ENCODE measurements around the gene SPRR5.

SPRR5 gene

DNA sequence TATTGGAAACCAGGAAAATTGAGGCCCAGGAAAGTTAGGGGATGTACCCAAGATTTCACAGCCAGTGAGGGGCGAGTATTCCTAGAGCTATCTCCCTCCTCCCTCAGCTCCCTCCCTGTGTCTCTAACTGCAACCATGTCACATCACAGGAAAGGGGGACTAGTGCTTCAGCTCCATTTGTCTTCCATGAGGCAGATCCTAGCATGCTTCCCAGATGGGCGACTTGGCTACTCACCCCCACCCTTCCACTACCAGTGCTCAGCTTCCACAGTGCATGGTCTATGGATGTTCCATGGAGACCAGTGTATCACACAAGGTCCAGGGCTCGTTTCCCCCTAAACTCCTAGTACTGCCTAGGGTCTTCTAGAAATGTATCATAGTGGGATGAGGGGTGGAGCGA is 18.8 kb downstream of the SPRR5 start:
- H3K4me3 ChIP-seq (ENCODE audit: low read depth, low read length), result no peak overlapping the region
- no peak for DNase-seq (ENCODE audit: low read depth)
- TF ChIP-seq, protein P1, sequence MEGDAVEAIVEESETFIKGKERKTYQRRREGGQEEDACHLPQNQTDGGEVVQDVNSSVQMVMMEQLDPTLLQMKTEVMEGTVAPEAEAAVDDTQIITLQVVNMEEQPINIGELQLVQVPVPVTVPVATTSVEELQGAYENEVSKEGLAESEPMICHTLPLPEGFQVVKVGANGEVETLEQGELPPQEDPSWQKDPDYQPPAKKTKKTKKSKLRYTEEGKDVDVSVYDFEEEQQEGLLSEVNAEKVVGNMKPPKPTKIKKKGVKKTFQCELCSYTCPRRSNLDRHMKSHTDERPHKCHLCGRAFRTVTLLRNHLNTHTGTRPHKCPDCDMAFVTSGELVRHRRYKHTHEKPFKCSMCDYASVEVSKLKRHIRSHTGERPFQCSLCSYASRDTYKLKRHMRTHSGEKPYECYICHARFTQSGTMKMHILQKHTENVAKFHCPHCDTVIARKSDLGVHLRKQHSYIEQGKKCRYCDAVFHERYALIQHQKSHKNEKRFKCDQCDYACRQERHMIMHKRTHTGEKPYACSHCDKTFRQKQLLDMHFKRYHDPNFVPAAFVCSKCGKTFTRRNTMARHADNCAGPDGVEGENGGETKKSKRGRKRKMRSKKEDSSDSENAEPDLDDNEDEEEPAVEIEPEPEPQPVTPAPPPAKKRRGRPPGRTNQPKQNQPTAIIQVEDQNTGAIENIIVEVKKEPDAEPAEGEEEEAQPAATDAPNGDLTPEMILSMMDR (conservative IDR thresholded peaks at IDR 0.05; ENCODE audit: low read depth, low read length), result no peak

DNA sequence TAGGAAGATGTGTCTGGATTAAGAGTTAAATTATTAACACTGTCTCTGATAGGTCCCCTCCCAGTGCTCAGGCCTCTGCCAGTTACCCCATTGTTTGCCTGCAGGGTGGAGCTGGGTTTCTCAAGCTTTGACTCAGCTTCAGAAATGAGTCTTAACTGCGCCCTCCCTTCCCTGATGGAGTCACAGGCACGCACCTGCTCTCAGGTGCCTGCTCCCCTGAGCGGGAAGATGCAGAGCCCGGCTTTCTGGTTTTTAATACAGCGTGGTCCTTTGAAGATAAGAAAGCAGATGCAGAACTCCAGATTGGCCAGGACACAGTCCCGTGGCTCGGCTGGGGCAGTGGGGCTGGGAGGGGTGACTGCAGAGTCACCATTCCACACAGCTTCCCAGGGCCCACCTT is 20.2 kb downstream of the SPRR5 start:
- TF ChIP-seq, protein P1 (conservative IDR thresholded peaks at IDR 0.05; ENCODE audit: low read depth, low read length), result no peak
- DNase-seq (ENCODE audit: low read depth), result no peak
- H3K4me3 ChIP-seq (ENCODE audit: low read depth, low read length), result no peak overlapping the region

DNA sequence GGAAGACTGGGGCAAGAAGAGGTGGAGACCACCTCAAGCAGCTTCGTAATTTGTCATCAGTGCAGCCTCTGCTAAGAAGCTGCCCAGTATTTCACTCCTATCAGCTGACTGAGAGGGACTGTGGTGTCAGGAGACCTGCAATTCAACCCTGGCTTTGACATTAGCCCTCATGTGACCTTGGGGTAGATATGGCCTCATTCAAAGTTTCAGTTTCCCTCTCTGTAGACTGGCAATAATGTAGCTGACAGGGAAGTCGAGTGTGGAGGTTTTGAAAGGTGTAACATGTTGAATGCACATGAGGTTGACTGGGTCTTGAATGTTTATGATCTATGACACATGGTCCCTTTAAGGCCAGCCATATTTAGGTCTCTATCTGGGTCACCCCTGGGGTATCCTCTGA is 21.2 kb downstream of the SPRR5 start:
- DNase-seq (ENCODE audit: low read depth), result no peak
- TF ChIP-seq, protein P1 (conservative IDR thresholded peaks at IDR 0.05; ENCODE audit: low read depth, low read length), result no peak
- H3K4me3 ChIP-seq (ENCODE audit: low read depth, low read length), result no peak overlapping the region

DNA sequence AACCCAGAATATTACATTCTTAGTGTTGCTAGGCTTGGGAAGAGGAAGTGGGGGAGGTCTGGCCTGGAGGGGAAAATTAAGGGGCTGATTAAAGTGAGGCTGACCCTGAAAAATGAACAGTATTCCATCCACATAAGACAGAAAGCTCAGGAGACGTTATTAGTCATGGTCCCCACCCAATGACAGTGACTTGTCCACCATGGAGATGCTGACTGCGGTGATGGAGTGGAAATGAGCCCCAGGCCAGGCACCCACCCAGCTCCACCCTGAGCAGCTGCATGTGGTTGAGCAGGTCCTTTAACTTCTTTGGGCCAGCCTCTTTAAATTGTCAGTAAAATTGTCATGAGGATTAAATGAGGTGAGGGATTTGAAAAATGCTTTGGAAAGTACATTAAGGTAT is 22.0 kb downstream of the SPRR5 start:
- TF ChIP-seq, protein P1 (conservative IDR thresholded peaks at IDR 0.05; ENCODE audit: low read depth, low read length), result no peak
- DNase-seq (ENCODE audit: low read depth), result no peak
- no peak overlapping the region for H3K4me3 ChIP-seq (ENCODE audit: low read depth, low read length)

DNA sequence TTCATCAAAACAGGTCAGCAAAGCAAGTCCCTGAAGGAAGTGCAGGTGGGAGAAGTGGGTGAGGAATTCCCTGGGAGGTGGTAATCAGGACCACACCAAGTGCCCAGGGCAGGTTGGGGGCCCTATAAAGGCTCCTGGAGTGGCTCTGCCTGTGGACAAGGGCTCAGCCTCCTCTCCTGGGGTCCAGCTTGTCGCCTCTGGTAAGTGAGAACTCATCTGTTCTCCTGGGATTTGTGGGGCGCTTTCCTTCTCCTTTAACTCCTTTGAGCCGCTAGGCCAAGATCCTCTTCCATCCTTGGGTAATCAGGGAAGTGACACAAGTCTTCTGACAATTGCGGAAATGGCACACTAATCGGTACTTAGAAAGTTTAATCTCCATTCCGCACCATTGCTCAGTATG is 23.5 kb downstream of the SPRR5 start, which contains the start of gene SPRR4:
Gene SPRR4 (plus strand): TSS at position 154 of the 400 bp plus-strand sequence. CDS start 1,243 bp downstream, outside the sequence.
- no peak within 1 kb of the TSS for H3K4me3 ChIP-seq (ENCODE audit: low read depth, low read length)
- no peak for DNase-seq (ENCODE audit: low read depth)
- TF ChIP-seq, protein P1 (conservative IDR thresholded peaks at IDR 0.05; ENCODE audit: low read depth, low read length), result no peak

DNA sequence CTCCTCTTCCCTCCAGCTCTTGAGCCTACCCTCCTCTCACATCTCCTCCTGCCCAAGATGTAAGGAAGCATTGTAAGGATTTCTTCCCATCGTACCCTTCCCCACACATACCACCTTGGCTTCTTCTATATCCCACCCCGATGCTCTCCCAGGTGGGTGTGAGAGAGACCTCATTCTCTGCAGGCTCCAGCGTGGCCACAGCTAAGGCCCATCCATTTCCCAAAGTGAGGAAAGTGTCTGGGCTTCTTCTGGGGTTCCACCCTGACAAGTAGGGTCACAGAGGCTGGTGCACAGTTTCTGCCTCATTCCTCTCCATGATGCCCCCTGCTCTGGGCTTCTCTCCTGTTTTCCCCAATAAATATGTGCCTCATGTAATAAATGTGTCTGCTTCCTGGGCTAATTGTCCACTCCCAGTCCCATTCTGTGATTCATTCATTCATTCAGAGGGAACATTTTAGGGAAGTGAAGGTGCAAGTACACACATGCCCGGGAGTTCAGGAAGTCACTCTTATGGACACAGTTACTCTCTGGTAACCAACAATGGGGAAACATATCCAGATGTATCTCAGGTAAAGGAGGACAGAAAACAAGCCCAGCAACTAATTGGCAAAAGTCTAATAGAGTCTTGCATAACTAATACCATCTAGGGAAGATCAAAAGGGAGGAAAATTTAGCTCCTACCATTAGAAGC is 25.3 kb downstream of the SPRR5 start:
- TF ChIP-seq, protein P1 (conservative IDR thresholded peaks at IDR 0.05; ENCODE audit: low read depth, low read length), result no peak
- no peak for DNase-seq (ENCODE audit: low read depth)
- no peak overlapping the region for H3K4me3 ChIP-seq (ENCODE audit: low read depth, low read length)

DNA sequence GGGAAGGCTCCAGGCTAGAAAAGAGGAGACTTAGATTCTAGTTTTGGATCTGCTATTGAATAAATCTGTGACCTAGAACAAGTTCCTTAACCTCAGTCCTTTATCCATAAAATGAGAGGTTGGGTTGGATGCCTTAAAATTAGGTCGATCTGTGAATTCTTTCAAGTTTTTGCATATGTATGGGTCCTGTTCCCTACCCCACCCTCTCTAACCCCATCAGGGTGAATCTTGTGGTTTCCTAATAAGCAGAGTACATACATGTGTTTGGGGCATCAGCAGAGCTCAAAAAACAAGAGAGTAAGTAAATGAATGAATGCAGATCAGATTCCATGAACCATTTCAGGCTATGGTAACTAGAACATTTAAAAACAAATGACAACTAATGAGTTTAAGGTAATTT is 29.7 kb downstream of the SPRR5 start:
- DNase-seq (ENCODE audit: low read depth), result no peak
- TF ChIP-seq, protein P1 (conservative IDR thresholded peaks at IDR 0.05; ENCODE audit: low read depth, low read length), result no peak
- no peak overlapping the region for H3K4me3 ChIP-seq (ENCODE audit: low read depth, low read length)
